CD4-positive, alpha-beta T cell treated with Interleukin-10 for 1 hour (primary cell): ENCODE data around the gene RNU4-1.
"Not testable (repeated sequence)": the region's sequence is repeated elsewhere in the genome, so short reads cannot be mapped to it uniquely, and the experiment has no call there.

Experiments used
- DNase-seq: peaks from one replicate; pipeline ENCODE4 v3.0.0-alpha.2; 2020

Gene RNU4-1

GRCh38 chr12:120292661-120293531, at the start of gene RNU4-1:
TSS of gene RNU4-1 (minus strand) at chr12:120293237.
- DNase-seq: peak; percentile 91

- no peak for DNase-seq
Observed at GRCh38 chr12:120342175-120343038, 49.4 kb upstream of the RNU4-1 start.

- no peak for DNase-seq
Observed at GRCh38 chr12:120339256-120339655, 46.2 kb upstream of the RNU4-1 start.

- no peak for DNase-seq
Observed at GRCh38 chr12:120337730-120338129, 44.7 kb upstream of the RNU4-1 start.

- DNase-seq: not testable (repeated sequence)
Observed at GRCh38 chr12:120336392-120336791, 43.4 kb upstream of the RNU4-1 start.

- peak; percentile 25 for DNase-seq
Observed at GRCh38 chr12:120335447-120335846, 42.4 kb upstream of the RNU4-1 start.

GRCh38 chr12:120332523-120332922, 39.5 kb upstream of the RNU4-1 start:
- DNase-seq: no peak

GRCh38 chr12:120332041-120332440, 39.0 kb upstream of the RNU4-1 start:
- no peak for DNase-seq

GRCh38 chr12:120331390-120331789, 38.4 kb upstream of the RNU4-1 start:
- DNase-seq: no peak

- DNase-seq: no peak
Observed at GRCh38 chr12:120328228-120328627, 35.2 kb upstream of the RNU4-1 start.

- DNase-seq: no peak
Observed at GRCh38 chr12:120327593-120327992, 34.6 kb upstream of the RNU4-1 start, which contains the start of gene PLA2G1B. TSS of gene PLA2G1B (minus strand) at chr12:120327779. CDS start at chr12:120327753, 26 bp downstream.

GRCh38 chr12:120324841-120325417, 31.9 kb upstream of the RNU4-1 start:
- no peak for DNase-seq

GRCh38 chr12:120323772-120324171, 30.7 kb upstream of the RNU4-1 start:
- DNase-seq: no peak

GRCh38 chr12:120321382-120322202, 28.6 kb upstream of the RNU4-1 start:
- no peak for DNase-seq

GRCh38 chr12:120317224-120318105, 24.4 kb upstream of the RNU4-1 start:
- peak; percentile 100 for DNase-seq

GRCh38 chr12:120316798-120317223, 23.8 kb upstream of the RNU4-1 start:
- DNase-seq: no peak

- no peak for DNase-seq
Observed at GRCh38 chr12:120314220-120314619, 21.2 kb upstream of the RNU4-1 start.

- DNase-seq: peak; percentile 93
Observed at GRCh38 chr12:120301962-120302815, 9.2 kb upstream of the RNU4-1 start, which contains the start of gene SIRT4. TSS of gene SIRT4 (plus strand) at chr12:120302321. CDS start at chr12:120303562, 1,241 bp downstream.

GRCh38 chr12:120292411-120292660, 701 bp downstream of the RNU4-1 start:
- no peak for DNase-seq

- peak; percentile 37 for DNase-seq
Observed at GRCh38 chr12:120290609-120291305, 2.3 kb downstream of the RNU4-1 start.
